ENCODE measurements around the gene ZNF593.

ZNF593 gene

DNA sequence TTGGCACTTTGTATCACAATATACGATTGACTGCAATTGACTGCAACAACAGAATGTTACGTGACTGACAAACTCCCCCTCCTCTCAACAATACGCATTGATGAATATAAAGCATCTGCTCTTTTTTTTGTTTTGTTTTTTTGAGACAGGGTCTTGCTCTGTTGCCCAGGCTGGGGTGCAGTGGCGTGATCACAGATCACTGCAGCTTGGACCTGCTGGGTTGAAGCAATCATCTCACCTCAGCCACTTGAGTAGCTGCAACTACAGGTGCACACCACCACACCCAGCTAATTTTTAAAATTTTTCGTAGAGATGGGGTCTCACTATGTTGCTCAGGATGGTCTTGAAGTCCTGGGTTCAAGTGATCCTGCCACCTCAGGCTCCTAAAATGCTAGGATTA is 43.0 kb downstream of the ZNF593 start:
- no peak for DNase-seq

DNA sequence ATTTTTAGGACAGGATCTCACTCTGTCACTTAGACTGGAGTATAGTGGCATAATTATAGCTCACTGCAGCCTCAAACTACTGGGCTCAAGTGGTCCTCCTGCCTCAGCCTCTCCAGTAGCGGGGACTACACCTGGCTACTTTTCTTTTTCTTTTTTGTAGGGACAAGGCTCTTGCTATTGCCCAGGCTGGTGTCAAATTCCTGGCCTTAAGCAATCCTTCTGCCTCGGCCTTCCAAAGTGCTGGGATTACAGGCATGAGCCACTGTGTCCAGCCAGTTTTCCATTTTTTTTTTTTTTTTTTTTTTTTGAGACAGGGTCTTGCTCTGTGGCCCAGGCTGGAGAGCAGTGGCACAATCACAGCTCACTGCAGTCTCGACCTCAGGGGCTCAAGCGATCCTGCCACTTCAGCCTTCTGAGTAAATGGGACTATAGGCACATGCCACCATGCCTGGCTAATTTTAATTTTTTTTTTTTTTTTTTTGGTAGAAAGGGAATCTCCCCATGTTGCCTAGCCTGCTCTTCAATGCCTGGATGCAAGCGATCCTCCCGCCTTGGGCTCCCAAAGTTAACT is 43.7 kb downstream of the ZNF593 start:
- DNase-seq: no peak

DNA sequence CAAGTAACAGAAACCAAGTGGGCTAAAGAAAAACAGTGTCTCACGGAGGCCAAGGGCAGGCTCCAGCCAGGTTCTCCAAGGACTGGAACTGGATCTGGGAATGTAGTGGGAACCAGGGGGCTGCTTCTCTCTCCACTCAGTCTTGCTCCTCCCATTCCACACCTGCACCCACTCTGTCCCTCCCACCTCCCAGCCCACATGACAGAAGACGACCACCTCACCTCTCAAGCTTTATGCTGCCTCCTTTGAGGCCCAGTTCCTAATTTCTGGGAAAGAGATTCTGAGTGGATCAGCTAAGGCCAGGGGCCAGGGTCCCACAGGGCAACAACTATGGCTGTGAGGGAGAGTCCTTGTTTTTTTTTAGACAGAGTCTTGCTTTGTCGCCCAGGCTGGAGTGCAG is 45.5 kb downstream of the ZNF593 start:
- no peak for DNase-seq

DNA sequence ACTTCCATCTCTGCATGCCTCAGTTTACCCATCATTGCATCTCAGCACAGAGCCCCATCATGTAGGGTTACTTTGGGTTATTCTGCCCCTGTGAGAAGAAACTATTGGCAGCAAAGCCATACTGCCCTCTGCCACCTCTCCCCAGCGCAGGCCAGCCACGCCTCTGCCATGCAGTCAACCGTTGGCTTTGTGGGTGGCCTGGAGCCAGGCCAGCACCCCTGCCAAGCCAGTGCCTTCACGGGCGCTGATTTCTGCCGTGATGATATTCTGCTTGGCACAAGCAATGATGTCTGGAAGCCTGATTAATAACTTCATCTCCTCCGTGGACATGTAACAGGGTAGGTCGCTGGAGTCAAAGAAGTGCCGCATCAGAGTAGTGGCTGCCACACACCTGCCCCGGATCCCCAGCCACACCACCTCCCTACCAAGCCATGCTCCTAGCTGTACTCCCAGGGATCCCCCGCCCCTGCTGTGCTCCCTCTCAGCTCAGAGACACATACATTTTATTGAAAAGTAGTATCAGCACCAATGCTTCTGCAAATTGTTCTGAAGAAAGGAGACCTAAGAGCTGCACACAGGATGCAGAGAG is 49.3 kb downstream of the ZNF593 start:
- no peak for DNase-seq
